Erythroblast (primary cell): Measurements from ENCODE around the gene EPGN.

Source experiments
- GATA1 ChIP-seq: IDR thresholded peaks from 2 replicates; pipeline ENCODE4 v1.6.1; 2011; ENCODE audit warnings: low read depth, mild to moderate bottlenecking, control low read depth, low read length, moderate library complexity
- POLR2A ChIP-seq: IDR thresholded peaks from 2 replicates; pipeline ENCODE4 v1.6.1; 2011; ENCODE audit warnings: mild to moderate bottlenecking, low read length

- no peak for TF ChIP-seq POLR2A
- no peak for TF ChIP-seq GATA1
Measured at GRCh38 chr4:74338792-74339333, 30.6 kb downstream of the EPGN start.
